ENCODE results near the gene CYTH3.

DNA sequence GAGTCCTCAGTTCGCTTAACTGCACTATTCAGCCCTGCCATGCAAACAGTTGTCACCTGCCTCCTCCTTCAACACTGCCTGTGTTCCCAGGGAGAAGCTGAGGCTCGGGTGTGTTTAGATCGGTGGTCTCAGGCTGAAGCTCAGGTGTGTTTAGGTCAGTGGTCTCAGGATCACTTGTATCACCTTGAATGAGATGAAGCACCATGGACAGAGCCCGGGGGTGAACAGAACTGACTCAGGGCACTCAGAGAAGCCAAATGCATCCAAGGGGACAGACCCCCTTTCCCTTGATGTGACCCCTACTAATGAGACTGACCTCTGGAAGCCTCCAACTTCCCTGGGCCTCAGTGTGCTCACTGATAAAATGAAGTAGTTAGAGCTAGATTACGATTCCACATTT, 84.0 kb downstream of the CYTH3 start:
- TF ChIP-seq, protein P1, sequence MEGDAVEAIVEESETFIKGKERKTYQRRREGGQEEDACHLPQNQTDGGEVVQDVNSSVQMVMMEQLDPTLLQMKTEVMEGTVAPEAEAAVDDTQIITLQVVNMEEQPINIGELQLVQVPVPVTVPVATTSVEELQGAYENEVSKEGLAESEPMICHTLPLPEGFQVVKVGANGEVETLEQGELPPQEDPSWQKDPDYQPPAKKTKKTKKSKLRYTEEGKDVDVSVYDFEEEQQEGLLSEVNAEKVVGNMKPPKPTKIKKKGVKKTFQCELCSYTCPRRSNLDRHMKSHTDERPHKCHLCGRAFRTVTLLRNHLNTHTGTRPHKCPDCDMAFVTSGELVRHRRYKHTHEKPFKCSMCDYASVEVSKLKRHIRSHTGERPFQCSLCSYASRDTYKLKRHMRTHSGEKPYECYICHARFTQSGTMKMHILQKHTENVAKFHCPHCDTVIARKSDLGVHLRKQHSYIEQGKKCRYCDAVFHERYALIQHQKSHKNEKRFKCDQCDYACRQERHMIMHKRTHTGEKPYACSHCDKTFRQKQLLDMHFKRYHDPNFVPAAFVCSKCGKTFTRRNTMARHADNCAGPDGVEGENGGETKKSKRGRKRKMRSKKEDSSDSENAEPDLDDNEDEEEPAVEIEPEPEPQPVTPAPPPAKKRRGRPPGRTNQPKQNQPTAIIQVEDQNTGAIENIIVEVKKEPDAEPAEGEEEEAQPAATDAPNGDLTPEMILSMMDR (IDR thresholded peaks at IDR 0.05): no peak
- no peak for TF ChIP-seq POLR2A (IDR thresholded peaks at IDR 0.05)
